NB4 (cell line): Measurements from ENCODE around the gene LYG2.
"Not testable (repeated sequence)": the region's sequence is repeated elsewhere in the genome, so short reads cannot be mapped to it uniquely, and the experiment has no call there.

Experiments
- DNase-seq: peaks from one replicate; pipeline ENCODE4 v3.0.0; 2010; ENCODE audit warnings: low read depth
- H3K4me3 ChIP-seq: one replicate; pipeline ENCODE4 v1.5.1; 2011; ENCODE audit warnings: mild to moderate bottlenecking, low read depth, low read length, moderate library complexity
- CTCF ChIP-seq: IDR thresholded peaks from one replicate; pipeline ENCODE4 v1.5.1; 2012; ENCODE audit warnings: low read depth, low read length
- MAX ChIP-seq: IDR thresholded peaks from 2 replicates; pipeline ENCODE4 v1.6.1; 2011; ENCODE audit warnings: low read depth, low read length
- MYC ChIP-seq: IDR thresholded peaks from 2 replicates; pipeline ENCODE4 v1.6.1; 2011; ENCODE audit warnings: low read depth, low read length
- POLR2A ChIP-seq: IDR thresholded peaks from 2 replicates; pipeline ENCODE4 v1.6.1; 2011; ENCODE audit warnings: mild to moderate bottlenecking; ENCODE audit not compliant: insufficient read length; ENCODE audit errors: extremely low read depth

Gene LYG2

GRCh38 chr2:99255491-99256318 is at the start of gene LYG2:
TSS of gene LYG2 (minus strand) at chr2:99255666. CDS start at chr2:99254260, 1,406 bp downstream.
- no peak within 1 kb of the TSS for H3K4me3 ChIP-seq
- peak; percentile 83 for DNase-seq
- no peak for TF ChIP-seq MYC
- no peak for TF ChIP-seq POLR2A
- TF ChIP-seq CTCF = no peak
- TF ChIP-seq MAX = no peak

GRCh38 chr2:99301097-99301496 is 45.6 kb upstream of the LYG2 start, which contains the start of gene LYG1:
TSS of gene LYG1 (minus strand) at chr2:99301197. CDS start at chr2:99295670, 5,527 bp downstream.
- DNase-seq = not testable (repeated sequence)

GRCh38 chr2:99299580-99299979 is 44.1 kb upstream of the LYG2 start:
- TF ChIP-seq POLR2A (no peak), MAX (no peak), MYC (no peak), CTCF (no peak)
- no peak for DNase-seq
- H3K4me3 ChIP-seq = no peak overlapping the region

More at GRCh38 chr2:99301097-99301496, 45.6 kb upstream of the LYG2 start, which contains the start of gene LYG1:
- H3K4me3 ChIP-seq = not testable (repeated sequence)

GRCh38 chr2:99297994-99298393 is 42.5 kb upstream of the LYG2 start:
- no peak for TF ChIP-seq CTCF
- no peak for TF ChIP-seq POLR2A
- TF ChIP-seq MYC = no peak
- TF ChIP-seq MAX = no peak
- peak; percentile 88 for DNase-seq
- H3K4me3 ChIP-seq = no peak overlapping the region

- TF ChIP-seq CTCF = no peak
- TF ChIP-seq MYC = no peak
- TF ChIP-seq POLR2A = no peak
- TF ChIP-seq MAX = no peak
- H3K4me3 ChIP-seq = no peak overlapping the region
- no peak for DNase-seq
Measured at GRCh38 chr2:99285526-99285925, 30.1 kb upstream of the LYG2 start.

- H3K4me3 ChIP-seq = no peak overlapping the region
- no peak for DNase-seq
- TF ChIP-seq POLR2A (no peak), MYC (no peak), MAX (no peak), CTCF (no peak)
Measured at GRCh38 chr2:99279969-99280695, 24.7 kb upstream of the LYG2 start.
